GM18511 (cell line): ENCODE measurements around the gene CILP2.

Experiments used
- ATAC-seq: cut with Tn5 transposase; IDR thresholded peaks from one replicate; pipeline ENCODE4 v1.9.1; 2021; ENCODE audit warnings: mild to moderate bottlenecking, moderate library complexity; ENCODE audit not compliant: unreplicated experiment

CILP2 gene

DNA sequence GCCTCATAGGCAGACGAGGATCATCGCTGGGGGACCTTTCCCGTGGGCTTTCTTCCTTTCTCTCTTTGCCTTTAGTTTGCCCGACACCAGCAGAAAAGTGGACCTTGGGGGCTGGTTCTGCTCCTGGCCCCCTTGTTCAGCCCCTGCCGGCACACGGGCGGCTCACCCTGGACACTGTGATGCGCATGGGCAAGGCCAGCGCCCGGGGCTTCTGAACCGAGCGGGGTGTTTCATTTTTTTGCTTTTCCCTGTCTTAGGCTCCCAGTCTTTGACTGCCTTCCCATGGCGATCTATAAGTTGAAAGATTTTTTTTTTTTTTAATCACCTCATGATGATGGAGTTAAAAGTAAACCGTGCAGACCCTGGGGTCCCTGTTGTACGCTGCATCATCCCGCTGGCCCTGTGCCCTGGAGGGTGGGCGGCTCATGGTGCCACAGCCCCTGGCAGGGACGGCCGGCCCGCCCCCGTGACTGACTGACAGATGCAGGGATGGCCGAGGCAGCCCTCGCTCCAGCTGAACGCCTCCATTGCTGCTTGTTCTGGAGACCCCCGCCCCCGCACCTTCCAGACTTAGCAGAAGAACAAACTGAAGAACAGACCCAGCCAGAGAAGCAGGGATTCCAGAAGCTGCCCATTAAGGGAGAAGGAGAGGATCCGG lies 32.3 kb upstream of the CILP2 start:
- ATAC-seq = no peak

DNA sequence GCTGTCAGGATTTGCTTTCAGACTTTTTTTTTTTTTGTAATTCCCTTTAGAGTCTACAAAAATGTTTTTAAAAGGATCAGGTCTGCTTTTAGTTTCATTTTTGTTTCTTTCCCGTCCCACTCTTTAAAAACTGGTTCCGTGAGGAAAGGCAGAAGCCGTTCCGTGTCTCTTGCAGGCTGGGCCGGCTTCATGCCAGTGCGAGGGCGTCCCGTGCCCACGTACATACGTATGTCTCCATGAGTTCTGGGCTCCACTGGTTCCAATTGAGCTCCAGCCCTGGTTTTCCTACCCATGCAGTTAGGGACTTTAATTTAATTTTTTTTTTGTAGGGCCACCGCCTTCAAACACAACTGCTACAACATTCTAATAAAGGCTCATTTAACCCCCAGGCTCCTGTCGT lies 31.5 kb upstream of the CILP2 start:
- no peak for ATAC-seq

DNA sequence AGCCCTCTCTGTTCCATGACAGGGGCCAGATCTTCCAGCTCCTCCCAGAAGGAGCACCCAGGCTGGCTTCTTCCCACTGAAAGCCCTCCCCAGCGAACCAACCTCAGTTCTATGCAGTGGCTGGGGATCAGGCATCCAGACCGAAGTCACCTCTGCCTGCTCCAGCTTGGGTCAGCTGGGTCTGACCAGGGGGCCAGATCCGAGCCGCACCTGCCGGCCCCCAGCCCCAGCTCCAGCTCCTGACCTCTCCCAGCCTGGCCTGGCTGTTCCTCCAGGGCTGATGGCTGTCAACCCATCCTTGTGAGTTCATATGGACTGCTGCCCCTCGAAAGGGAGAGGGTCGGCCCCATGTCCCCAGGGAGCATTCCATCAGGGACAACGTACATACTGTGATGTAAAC lies 30.7 kb upstream of the CILP2 start:
- no peak for ATAC-seq

DNA sequence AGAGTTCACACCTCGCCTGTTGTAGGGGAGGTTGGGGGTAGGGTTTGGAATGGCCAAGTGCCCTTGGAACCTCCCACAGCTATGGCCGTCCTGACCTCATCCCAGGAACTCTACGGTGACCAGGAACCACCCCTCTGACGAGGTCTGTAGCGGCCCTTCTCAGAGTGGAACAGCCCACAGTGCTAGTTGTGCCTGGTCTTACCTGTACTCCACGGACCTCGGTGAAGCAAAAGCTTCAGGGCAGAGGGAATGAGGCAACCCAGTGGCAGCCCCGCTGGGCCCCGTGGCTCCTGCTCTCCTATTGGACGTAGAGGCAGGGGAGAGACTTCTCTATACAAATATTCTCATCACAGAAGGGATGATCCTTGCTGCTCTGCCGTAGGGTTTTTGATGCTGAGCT lies 29.8 kb upstream of the CILP2 start:
- ATAC-seq = no peak

DNA sequence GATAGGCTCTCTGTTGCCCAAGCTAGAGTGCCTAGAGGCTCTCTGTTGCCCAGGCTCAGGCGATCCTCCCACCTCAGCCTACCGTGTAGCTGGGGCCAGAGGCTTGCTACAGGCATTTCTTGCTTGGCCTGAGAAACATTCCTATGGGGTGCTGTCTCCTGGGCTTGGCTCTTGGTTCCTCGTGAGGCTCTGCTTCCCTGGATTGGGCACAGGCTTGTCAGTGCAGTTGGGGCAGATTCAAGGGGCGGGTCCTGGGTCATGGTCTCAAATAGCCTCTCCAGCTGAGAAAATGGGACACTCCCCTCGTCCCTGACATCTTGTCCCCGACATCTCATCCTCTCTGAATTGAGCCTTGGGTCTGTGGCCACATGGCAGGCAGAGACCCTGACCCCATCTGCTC lies 27.6 kb upstream of the CILP2 start:
- ATAC-seq = no peak

DNA sequence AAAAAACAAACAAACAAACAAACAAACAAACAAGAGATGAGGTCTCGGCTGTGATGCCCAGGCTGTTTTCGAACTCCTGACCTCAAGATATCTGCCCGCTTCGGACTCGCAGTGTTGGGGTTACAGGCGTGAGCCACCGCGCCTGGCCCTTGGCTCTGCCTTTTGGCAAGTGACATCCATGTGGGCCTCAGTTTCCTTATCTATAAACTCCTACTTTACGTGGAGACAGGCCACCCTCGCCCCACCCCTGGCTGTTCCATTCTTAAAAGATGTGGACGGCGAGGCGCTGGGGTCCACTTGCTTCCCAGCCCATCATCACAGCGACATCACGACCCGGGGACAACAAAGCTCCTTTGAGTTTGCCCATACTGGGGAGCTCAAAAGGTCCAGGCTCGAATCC lies 24.4 kb upstream of the CILP2 start:
- ATAC-seq = no peak

DNA sequence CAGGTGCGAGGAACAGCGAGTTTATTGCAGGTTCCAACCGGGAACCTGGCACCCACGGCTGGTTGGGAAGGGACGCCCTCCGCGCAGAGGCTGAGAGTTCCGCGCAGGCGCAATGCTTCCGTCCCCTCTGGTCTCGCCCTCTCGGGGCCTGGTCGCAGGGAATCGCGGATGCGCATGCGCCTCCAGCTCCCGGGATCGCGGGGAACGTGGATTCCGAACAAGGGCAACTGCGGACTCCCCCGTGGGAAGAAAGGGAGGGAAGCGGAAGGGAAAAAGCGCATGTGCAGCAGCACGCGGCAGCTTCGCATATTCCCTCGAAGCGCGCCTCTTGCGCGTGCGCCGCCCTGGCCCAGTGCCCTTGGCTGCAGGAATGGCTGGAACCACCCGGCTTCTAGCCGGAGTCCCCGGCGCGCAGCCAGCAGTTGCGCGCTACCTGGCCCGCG lies 23.8 kb upstream of the CILP2 start:
- no peak for ATAC-seq

DNA sequence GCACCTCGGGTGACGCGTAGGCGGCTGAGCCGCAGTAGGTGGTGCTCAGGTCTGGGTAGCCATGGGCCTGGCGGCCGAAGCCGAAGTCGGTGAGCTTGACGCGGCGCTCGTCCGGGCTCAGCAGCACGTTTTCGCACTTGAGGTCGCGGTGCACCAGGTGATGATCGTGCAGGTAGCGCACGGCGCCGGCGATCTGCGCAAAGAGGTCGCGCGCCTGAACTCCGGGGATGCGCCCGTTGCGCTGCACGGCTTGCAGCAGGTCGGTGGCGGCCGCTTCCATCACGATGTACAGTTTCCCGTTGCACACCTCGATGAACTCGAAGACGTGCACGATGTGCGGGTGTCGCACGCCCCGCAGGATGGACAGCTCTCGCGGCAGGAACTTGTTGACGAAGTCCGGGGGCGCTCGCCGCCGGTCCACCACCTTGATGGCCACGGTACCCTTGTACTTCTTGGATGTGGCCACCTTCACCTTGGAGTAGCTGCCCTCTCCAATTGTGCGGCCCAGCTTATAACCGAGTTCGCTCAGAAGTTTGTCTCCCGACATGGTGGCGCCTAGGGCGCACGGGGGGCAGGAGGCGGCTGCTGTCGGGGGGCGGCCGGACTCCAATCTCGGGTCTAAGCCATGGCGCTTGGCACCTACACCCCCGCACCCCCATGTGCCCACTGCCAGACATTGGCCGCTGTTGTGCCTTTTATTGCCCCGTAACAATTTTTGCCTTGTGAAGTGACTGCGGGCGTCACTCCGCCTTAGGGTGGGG lies 23.0 kb upstream of the CILP2 start, which contains the start of gene TSSK6:
Gene TSSK6, minus strand, starts transcription at position 668 of the 761 bp plus-strand sequence. Its CDS starts 121 bp downstream, at position 547.
- ATAC-seq = no peak

DNA sequence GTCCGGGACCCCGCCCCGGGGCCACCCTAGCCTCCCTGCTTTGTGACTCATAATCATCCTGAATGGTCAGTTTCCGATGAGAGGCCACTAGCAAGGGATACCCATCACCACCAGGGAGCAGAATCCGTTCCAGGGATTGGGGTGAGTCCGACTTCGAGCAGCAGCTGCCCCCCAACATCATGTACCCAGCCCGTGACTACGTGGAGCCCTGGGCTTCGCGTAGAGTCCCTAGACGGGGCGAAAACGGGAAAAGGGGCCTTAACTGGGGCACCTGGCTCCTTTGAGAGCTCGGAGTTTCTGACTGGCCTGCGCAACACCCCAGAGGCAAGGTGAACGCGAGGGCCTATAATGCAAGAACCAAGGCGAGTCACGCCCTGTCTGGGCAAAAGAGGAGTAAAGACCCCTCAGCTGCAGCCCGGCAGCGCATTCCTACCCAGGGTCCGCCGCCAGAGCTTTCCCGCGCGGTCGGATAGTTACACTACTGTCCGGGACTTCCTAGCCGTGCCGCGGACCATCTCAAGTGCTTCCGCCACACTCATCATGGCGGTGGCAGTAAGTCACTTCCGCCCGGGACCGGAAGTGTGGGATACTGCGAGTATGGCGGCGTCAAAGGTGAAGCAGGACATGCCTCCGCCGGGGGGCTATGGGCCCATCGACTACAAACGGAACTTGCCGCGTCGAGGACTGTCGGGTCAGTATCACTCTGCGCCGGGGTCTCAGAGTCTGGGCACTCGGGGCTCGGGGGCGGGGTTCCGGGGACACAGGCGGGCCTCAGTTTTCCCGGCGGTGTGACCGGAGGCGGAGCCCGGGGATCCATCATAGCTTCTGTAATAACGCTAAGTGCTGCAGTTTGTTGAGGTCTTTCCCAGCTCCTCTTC lies 22.2 kb upstream of the CILP2 start, which contains the start of gene NDUFA13:
Gene NDUFA13, plus strand, starts transcription at position 584 of the 878 bp plus-strand sequence. Its CDS starts 14 bp downstream, at position 598.
- ATAC-seq = peak; percentile 95

DNA sequence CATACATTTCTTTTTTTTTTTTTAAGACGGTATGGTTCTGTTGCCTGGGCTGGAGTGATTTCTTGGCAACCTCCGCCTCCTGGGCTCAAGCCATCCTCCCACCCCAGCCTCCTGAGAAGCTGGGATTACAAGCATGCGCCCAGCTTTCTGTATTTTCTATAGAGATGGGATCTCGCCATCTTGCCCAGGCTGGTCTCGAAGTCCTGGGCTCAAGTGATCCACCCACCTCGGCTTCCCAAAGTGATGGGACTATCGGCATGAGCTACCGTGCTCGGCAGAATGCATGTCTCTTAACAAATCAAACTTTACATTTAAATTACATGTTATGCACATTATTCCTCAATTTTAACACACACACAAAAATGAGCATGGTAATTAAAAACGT lies 20.8 kb upstream of the CILP2 start:
- ATAC-seq = no peak

DNA sequence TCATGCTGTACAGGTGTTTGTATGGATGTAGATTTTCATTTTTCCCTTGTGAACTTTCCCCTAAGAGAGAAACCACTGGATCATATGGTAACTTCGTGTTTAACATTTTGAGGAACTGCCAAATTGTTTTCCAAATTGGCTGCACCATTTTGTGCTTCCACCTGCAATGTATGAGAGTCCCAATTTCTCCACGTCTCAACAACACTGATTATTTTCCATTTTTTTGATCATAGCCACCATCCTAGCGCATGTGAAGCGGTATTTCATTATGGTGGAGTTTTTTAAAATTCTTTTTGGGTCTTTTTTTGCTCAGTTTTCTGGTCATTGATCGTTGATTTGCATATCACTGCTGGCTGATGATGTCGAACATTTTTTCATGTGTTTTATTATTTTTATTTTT lies 17.1 kb upstream of the CILP2 start:
- ATAC-seq = no peak

DNA sequence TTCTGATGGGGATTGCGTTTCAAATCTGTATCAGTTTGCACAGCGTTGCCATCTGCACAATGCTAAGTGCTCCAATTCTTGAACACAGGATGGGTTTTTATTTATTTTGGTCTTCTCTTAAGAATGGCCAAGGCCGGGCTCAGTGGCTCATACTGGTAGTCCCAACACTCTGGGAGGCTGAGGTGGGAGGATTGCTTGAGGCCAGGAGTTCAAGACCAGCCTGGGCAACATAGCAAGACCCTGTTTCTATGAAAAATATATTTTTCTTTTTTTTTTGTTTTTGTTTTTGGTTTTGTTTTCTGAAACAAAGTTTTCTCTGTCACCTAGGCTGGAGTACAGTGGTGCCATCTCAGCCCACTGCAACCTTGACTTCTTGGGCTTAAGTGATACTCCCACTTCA lies 14.9 kb upstream of the CILP2 start:
- ATAC-seq = no peak

DNA sequence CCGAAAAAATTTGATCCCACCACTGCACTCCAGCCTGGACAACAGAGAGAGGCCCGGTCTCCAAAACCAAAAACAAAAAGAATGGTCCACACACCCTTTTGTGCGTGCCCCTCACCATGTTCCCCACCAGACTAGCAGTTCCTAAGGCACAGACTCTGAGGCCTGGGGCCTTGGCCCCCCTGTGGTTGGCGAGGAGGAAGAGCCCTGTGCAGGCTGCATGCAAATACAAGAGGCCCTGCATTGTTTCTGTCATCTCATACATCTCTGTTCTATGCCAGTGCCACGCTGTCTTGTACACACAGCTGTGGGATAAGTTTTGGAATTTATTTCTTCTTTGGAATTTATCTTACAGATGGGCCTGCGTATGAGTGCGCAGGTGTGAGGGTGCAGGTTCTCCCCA lies 14.0 kb upstream of the CILP2 start:
- no peak for ATAC-seq

DNA sequence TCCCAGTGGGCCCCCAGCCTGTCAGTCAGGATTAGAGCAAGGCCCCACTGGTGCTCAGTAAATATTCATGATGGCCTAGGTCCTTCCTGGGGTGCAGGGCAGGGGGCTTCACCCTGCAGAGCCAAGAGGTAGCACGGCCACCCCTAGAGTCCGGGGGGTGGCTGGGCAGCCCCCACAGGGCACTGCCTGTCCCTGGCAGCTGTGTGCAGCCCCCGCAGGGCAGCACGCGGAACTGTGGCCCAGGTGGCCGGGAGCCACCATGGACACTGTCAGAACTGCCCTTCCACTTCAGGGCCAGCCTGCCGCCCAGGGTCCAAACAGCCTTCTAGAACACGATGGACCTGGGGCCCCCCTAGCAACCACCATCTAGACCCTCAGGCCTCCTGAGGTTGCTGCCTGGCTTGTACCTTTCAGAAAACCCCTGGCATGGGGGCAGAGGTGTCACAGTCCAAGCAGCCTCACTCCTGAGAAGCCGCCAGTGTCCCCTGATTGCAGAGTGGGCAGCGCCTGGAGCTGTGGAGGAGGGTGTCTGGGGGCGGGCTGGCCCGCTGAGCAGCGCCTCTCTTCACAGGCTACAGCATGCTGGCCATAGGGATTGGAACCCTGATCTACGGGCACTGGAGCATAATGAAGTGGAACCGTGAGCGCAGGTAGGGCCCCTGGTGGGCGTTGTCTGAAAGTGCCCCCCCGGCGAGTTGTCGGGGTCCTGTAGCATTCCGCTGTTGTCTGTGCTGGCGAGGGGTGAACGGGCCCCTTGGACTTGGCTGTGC lies 12.3 kb upstream of the CILP2 start:
- ATAC-seq = no peak

DNA sequence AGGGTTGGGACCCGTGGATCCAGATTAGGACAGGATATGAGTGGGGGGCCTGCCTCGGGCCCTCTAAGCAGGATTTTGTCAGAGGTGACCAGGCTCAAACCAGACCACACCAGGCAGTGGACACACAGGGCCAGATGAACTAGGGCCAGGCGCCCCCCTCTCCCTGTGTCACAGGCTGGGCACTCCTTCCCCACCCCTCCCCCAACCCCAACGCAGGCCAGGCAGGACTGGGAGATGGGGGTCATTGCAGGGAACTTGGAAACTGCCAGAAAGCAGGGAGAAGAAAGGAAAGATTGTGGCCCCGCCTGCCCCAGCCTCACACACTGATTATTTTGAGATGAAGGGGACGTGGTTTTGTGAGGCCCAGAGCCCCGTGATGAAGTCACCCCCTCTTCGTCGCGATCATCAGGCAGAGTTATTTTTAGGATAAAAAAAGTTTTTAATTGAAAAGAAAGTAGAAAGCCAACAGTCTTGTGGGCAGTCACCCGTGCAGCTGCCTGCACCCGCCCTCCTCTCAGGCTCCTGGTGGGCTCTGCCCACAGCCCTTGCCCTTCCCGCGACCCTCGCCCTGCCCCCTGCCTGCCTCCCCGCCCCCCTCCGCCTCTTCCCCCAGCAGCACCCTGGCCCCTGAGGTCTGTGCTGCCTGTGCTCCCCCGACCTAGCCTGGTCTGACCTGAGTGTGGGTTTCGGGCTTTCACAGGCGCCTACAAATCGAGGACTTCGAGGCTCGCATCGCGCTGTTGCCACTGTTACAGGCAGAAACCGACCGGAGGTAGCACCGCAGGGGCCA lies 11.3 kb upstream of the CILP2 start:
- ATAC-seq = no peak

DNA sequence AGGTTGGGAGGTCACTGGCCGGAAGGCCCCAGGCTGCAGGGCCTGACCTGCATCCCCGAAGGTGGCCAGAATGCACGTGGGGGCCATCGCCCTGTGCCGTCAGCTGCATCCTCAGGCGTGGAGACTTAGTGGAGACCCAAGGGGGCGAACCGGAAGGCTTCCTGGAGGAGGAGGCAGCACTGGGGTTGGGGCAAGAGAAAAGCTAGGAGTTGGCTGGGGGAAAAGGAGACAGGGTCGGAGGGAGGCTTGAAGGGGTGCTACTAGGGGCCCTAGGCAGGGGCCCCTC lies 10.8 kb upstream of the CILP2 start:
- no peak for ATAC-seq

DNA sequence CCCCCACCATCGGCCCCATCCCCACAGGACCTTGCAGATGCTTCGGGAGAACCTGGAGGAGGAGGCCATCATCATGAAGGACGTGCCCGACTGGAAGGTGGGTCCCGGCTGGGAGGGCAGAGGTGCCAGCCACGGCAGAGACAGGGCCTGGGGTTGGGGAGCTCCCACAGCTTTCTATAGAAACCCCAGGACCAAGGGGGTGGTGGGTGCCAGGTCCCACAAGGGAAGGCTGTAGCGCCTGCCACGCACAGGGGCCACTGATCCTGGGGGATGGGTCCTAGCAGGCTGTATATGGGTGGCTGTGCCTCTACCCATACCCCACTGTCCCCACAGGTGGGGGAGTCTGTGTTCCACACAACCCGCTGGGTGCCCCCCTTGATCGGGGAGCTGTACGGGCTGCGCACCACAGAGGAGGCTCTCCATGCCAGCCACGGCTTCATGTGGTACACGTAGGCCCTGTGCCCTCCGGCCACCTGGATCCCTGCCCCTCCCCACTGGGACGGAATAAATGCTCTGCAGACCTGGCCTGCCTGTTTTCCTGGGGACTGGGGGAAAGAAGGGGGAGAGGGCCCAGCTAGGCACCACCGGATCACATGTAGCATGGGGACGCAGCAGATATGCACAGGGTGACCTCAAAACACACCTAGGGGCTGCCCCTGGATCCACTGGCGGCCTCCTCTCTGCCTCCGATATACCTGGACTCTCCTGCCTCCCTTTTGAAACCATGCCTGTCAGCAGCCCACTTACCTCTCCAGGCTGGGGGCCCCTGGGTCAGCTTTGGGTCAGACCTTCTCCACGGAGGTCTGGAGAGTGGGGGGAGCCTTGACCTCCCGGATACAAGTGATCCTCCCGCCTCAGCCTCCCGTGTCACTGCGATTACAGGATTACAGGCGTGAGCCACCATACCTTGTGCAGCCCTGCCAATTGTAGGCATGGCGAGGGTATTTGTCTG lies 10.1 kb upstream of the CILP2 start:
- no peak for ATAC-seq

DNA sequence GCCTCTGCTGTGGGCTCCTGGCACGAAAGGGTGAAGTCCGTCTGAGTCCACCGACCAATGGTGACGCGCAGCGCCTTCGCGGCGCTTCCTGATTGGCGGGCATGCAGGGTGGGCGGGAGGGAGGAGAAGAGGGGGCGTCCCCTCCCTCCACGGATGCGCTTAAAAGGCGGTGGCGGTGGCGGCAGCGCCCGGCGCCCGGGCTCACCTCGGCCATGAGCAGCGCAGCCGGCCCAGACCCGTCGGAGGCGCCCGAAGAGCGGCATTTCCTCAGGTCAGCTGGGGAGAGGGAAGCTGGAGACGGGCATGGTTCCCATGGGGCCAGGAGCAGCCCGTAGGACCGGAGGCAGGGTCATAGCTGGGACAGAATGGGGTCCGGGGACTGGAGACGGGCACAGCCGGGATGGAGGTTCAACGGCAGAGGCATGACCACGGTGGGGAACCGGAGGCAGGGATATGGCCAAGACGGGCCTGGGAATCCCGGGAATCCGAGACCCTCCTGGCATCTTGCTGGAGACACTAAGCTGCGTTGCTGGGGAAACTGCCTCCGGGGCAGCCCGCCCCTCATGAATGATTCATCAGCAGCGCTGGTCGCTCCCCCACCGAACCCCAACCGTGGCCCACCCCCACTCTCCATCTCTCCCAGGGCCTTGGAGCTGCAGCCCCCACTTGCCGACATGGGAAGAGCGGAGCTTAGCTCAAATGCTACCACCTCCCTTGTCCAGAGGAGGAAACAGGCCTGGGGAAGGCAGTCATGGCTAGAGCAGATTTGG lies 9.2 kb upstream of the CILP2 start, which contains the start of gene YJEFN3:
Gene YJEFN3, plus strand, starts transcription at position 191 of the 770 bp plus-strand sequence. Its CDS starts 22 bp downstream, at position 213.
- no peak for ATAC-seq
